ENCODE data around the gene SERPINI2. TPM values are rescaled to one million over a fixed set of nuclear protein-coding genes. Genes with fewer than 3 reads are reported as not detected.

SERPINI2 gene
- polyA plus RNA-seq, 2 of the 4 experiments (the other 2 are of a cell fraction): not detected

GRCh38 chr3:167397826-167398225 lies 76.0 kb downstream of the SERPINI2 start:
- Histone ChIP-seq H3K4me2 (no peak overlapping the region), H3K4me1 (no peaks in the 10 kb centered on the region), H3K9me3 (no peaks in the 10 kb centered on the region), H3K4me3 (no peak overlapping the region), H3K27ac (no peak overlapping the region)
- ATAC-seq (no peak), DNase-seq (ENCODE audit: low read depth in 1 of 2, low spot score in 1 of 2) (no peak), FAIRE-seq (no peak)
- ChIA-PET CTCF (no interaction called here), POLR2A (no interaction called here)
- WGBS (ENCODE audit: missing lambda C conversion rate): 6% methylated on average over 1 of the region's 1 CpG
- TF ChIP-seq BHLHE40 (IDR thresholded peaks at IDR 0.05; ENCODE audit: low read depth, low read length) (no peak), JUNB (IDR thresholded peaks at IDR 0.05) (no peak), CHD2 (IDR thresholded peaks at IDR 0.05; ENCODE audit: low read length, partially characterized antibody) (no peak)

- H3K27ac ChIP-seq: no peak overlapping the region
- ChIA-PET POLR2A (no interaction called here), CTCF (no interaction called here)
- no peak for ATAC-seq
- no peak overlapping the region for H3K4me2 ChIP-seq
- H3K4me3 ChIP-seq: no peak overlapping the region
- TF ChIP-seq REST (IDR thresholded peaks at IDR 0.05): no peak
- TF ChIP-seq RFX5 (IDR thresholded peaks at IDR 0.05): no peak
- no peak for TF ChIP-seq CHD2 (IDR thresholded peaks at IDR 0.05; ENCODE audit: low read length, partially characterized antibody)
- no peak for DNase-seq (ENCODE audit: low read depth in 1 of 2, low spot score in 1 of 2)
- no peaks in the 10 kb centered on the region for H3K4me1 ChIP-seq
- WGBS (ENCODE audit: missing lambda C conversion rate): 50% methylated on average over 2 of the region's 2 CpGs
- no peak for FAIRE-seq
- H3K9me3 ChIP-seq: no peaks in the 10 kb centered on the region
Observed at GRCh38 chr3:167396075-167396474, 77.8 kb downstream of the SERPINI2 start.

GRCh38 chr3:167394003-167394402 lies 79.8 kb downstream of the SERPINI2 start:
- ChIA-PET CTCF (no interaction called here), POLR2A (no interaction called here)
- Histone ChIP-seq H3K27ac (no peak overlapping the region), H3K4me3 (no peak overlapping the region), H3K9me3 (no peaks in the 10 kb centered on the region), H3K4me1 (no peaks in the 10 kb centered on the region), H3K4me2 (no peak overlapping the region)
- no peak for DNase-seq (ENCODE audit: low read depth in 1 of 2, low spot score in 1 of 2)
- TF ChIP-seq MAZ (IDR thresholded peaks at IDR 0.05; ENCODE audit: borderline replicate concordance, low read depth, low read length) (no peak), CHD4 (IDR thresholded peaks at IDR 0.05; ENCODE audit: borderline replicate concordance) (no peak)
- WGBS (ENCODE audit: missing lambda C conversion rate): 5% methylated on average over 2 of the region's 2 CpGs
- no peak for FAIRE-seq
- no peak for ATAC-seq

Other genes starting within 250 kb of the SERPINI2 start
- gene ZBBX, start 93.7 kb downstream of the SERPINI2 start, polyA plus RNA-seq (2011; rRNA removed): 0.04 and 0.05 TPM in 2 replicates
- not detected in 3 replicates for gene ZBBX, start 93.7 kb downstream of the SERPINI2 start, polyA plus RNA-seq (2017; fragmentation: RNase III; extraction: RNeasy Plus Mini Kit Qiagen cat#74134 plus additional on column Dnase treatment)
- not detected in 2 replicates for gene WDR49, start 179.9 kb upstream of the SERPINI2 start, polyA plus RNA-seq (2011; rRNA removed)
- not detected in 3 replicates for gene WDR49, start 179.9 kb upstream of the SERPINI2 start, polyA plus RNA-seq (2017; fragmentation: RNase III; extraction: RNeasy Plus Mini Kit Qiagen cat#74134 plus additional on column Dnase treatment)

Measured in A549 (cell line).